ENCODE measurements around the gene ANO2. TPM values are rescaled to one million over a fixed set of nuclear protein-coding genes. Genes with fewer than 3 reads are reported as not detected.

The ANO2 gene
- total RNA-seq, 2 donors from 2014 or later, result 14.3 to 28.5 TPM

DNA sequence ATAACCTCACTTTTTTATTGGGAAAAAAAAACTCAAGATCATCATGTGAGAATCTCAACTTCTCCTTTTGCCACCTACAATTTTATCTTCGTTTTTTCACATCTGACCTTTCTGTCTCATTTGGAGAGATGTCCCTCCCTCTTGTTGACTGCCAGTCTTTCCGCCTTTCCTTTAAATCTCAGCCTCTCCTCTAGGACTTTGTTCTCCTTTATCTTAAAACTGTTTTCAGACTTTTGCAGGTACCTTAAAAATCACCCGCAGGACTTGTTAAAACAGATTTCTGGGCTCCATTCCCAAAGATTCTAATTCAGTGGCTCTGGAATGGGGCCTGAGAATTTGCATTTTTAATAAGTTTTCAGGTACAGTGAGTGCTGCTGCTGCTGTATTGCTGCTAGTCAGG, 289.9 kb downstream of the ANO2 start:
- Mint-ChIP-seq H3K9me3 (no peaks in the 10 kb centered on the region), H3K4me3 (no peak overlapping the region), H3K36me3 (ENCODE audit: low read depth) (no peaks in the 10 kb centered on the region), H3K27me3 (ENCODE audit: insufficient read depth) (no peaks in the 10 kb centered on the region), H3K27ac (no peak overlapping the region), H3K4me1 (no peaks in the 10 kb centered on the region)
- no peaks in the 10 kb centered on the region for H3K9me3 ChIP-seq (ENCODE audit: control insufficient read depth, low read length)
- no peak overlapping the region for H3K27ac ChIP-seq (ENCODE audit: low read depth, low read length)
- no peak overlapping the region for H3K9ac ChIP-seq (ENCODE audit: extremely low read depth, low read length, poor library complexity, severe bottlenecking)
- H3K36me3 ChIP-seq (ENCODE audit: control insufficient read depth, insufficient read depth, low read length), result no peaks in the 10 kb centered on the region
- H3K4me1 ChIP-seq (ENCODE audit: control insufficient read depth, insufficient read depth, low read length), result peaks cover 3% of the 10 kb centered on the region
- H3K27me3 ChIP-seq (ENCODE audit: control insufficient read depth, insufficient read depth, low read length, poor library complexity, severe bottlenecking), result peaks cover 7% of the 10 kb centered on the region
- no peak for DNase-seq
- WGBS, 2 experiments (ENCODE audit: insufficient coverage in 1 of 2, insufficient read length in 1 of 2), result 82 to 97% methylated on average over 3 of the region's 3 CpGs
- no peak overlapping the region for H3K4me3 ChIP-seq (ENCODE audit: low read length)
- TF ChIP-seq CTCF (conservative IDR thresholded peaks at IDR 0.05), result no peak

DNA sequence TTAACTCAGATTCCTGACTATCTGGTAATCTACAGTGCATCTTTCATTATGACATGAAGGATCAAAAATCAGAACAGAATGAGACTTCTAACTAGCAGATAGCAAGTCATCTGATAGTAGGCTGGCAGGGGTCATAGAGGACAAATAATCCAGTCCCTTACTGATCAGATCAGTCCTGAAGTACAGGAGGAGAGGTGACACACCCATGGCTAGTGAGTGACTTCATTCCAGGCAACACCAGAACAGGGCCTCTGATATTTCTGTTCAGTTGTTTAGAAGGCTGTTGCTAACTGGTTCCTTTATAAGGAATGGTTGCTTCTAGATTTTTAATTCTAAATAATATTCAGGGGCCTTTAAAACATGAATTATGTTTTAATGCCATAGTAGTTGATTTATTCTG, 291.0 kb downstream of the ANO2 start:
- no peak overlapping the region for H3K4me3 ChIP-seq (ENCODE audit: low read length)
- H3K36me3 ChIP-seq (ENCODE audit: control insufficient read depth, insufficient read depth, low read length), result no peaks in the 10 kb centered on the region
- TF ChIP-seq CTCF (conservative IDR thresholded peaks at IDR 0.05), result no peak
- H3K27ac ChIP-seq (ENCODE audit: low read depth, low read length), result no peak overlapping the region
- no peak overlapping the region for H3K4me3 Mint-ChIP-seq
- no peaks in the 10 kb centered on the region for H3K9me3 Mint-ChIP-seq
- no peaks in the 10 kb centered on the region for H3K9me3 ChIP-seq (ENCODE audit: control insufficient read depth, low read length)
- H3K4me1 ChIP-seq (ENCODE audit: control insufficient read depth, insufficient read depth, low read length), result peaks cover 3% of the 10 kb centered on the region
- no peak for DNase-seq
- peaks cover 7% of the 10 kb centered on the region for H3K27me3 ChIP-seq (ENCODE audit: control insufficient read depth, insufficient read depth, low read length, poor library complexity, severe bottlenecking)
- H3K4me1 Mint-ChIP-seq, result no peaks in the 10 kb centered on the region
- no peaks in the 10 kb centered on the region for H3K27me3 Mint-ChIP-seq (ENCODE audit: insufficient read depth)
- no peak overlapping the region for H3K27ac Mint-ChIP-seq
- no peaks in the 10 kb centered on the region for H3K36me3 Mint-ChIP-seq (ENCODE audit: low read depth)
- H3K9ac ChIP-seq (ENCODE audit: extremely low read depth, low read length, poor library complexity, severe bottlenecking), result no peak overlapping the region

DNA sequence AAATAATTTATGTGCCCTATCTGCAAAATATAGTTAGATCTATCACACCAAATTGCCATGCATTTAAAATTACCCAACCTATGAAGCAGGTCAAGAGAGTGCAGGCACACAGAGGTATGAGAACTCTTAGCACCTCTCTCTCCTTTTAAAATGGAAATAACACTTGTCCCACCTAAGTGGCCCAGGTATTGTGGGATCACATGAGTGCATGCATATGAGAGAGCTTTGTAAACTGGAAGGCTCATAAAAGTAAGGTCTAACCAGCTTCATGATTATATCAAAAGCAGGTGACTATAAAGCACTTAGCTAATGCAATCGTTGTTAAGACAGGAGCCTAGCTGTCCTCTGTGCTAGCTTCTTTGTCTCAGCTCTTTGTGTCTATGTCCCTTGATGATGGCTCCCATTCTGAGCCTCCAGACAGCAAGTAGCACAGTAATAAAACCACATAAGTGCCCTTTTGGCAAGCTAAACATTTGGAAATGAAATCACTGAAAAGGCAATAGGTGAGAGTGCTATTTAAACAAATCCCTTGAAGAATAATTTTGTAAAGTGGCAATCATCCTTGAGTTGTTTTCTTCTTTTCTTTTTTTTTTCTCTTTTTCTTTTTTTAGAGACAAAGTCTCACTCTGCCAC, 294.1 kb downstream of the ANO2 start:
- Histone ChIP-seq H3K36me3 (ENCODE audit: control insufficient read depth, insufficient read depth, low read length) (no peaks in the 10 kb centered on the region), H3K9ac (ENCODE audit: extremely low read depth, low read length, poor library complexity, severe bottlenecking) (no peak overlapping the region), H3K4me3 (ENCODE audit: low read length) (no peak overlapping the region), H3K4me1 (ENCODE audit: control insufficient read depth, insufficient read depth, low read length) (peaks cover 7% of the 10 kb centered on the region), H3K27me3 (ENCODE audit: control insufficient read depth, insufficient read depth, low read length, poor library complexity, severe bottlenecking) (peaks cover 7% of the 10 kb centered on the region), H3K27ac (ENCODE audit: low read depth, low read length) (no peak overlapping the region), H3K9me3 (ENCODE audit: control insufficient read depth, low read length) (no peaks in the 10 kb centered on the region)
- Mint-ChIP-seq H3K27me3 (ENCODE audit: insufficient read depth) (peaks cover 3% of the 10 kb centered on the region), H3K4me1 (peaks cover 10% of the 10 kb centered on the region), H3K4me3 (no peak overlapping the region), H3K36me3 (ENCODE audit: low read depth) (no peaks in the 10 kb centered on the region), H3K9me3 (no peaks in the 10 kb centered on the region), H3K27ac (no peak overlapping the region)
- no peak for TF ChIP-seq CTCF (conservative IDR thresholded peaks at IDR 0.05)
- no peak for DNase-seq
- WGBS, 2 experiments (ENCODE audit: insufficient coverage in 1 of 2, insufficient read length in 1 of 2), result 78 to 83% methylated on average over 1 of the region's 1 CpG

Measured in endodermal cell (in vitro differentiated cells).